Measurements from ENCODE around the gene WNT7B. TPM values are rescaled to one million over a fixed set of nuclear protein-coding genes. Genes with fewer than 3 reads are reported as not detected.

The WNT7B gene
- total RNA-seq, 1 experiment from 2014 or later, result 0.57 TPM

DNA sequence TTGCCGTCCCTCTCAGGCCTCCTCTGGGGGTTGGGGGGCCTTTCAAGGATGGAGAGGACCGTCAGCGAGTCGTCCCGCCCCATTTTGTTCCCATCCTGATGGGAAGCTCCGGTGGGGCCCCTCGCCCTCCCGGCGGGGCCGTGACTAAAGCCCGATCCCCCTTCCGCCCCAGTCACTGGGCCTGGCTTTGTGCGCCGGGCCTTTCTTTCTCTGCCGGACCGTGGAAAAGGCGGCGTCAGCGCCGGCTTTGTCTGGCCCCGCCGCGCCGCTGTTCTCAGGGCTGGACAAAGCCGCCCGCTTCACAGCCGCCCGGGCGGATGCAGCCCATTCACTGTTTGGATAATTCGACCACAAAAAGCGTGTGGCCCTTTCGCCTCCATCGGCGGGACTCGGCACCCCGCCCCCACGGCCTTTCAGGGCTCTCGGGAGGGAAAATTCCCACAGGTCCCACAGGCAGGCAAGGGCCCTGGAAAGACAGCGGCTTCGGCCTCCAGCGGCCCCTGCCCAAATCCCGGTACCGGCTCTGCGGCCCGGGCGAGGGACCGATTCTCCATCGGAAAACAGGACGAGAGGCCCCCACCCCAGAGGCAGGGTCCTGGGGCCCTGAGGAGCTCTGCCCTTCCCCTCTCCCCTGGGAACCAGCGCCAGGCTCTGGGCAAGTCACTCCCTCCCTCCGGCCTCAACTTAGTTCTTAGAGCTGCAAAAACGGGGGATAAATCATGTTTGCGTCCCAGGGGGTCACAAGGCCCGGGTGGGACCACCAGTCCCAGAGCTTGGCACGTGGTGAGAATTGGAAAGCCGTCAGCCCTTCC lies 87.2 kb downstream of the WNT7B start:
- Histone ChIP-seq H3K4me1 (no peaks in the 10 kb centered on the region), H3K9me3 (no peaks in the 10 kb centered on the region), H3K36me3 (ENCODE audit: control insufficient read depth, insufficient read depth, low read length) (no peaks in the 10 kb centered on the region), H3K4me3 (ENCODE audit: low read depth, low read length) (no peak overlapping the region), H3K27me3 (replicated peaks; ENCODE audit: control insufficient read depth, insufficient read depth, low read length) (no peaks in the 10 kb centered on the region)
- intact Hi-C loops (cut with micrococcal nuclease; ENCODE audit: unreplicated experiment), result no loop called here
- no peak overlapping the region for H3K27ac Mint-ChIP-seq (ENCODE audit: unreplicated experiment)
- TF ChIP-seq, protein P1, sequence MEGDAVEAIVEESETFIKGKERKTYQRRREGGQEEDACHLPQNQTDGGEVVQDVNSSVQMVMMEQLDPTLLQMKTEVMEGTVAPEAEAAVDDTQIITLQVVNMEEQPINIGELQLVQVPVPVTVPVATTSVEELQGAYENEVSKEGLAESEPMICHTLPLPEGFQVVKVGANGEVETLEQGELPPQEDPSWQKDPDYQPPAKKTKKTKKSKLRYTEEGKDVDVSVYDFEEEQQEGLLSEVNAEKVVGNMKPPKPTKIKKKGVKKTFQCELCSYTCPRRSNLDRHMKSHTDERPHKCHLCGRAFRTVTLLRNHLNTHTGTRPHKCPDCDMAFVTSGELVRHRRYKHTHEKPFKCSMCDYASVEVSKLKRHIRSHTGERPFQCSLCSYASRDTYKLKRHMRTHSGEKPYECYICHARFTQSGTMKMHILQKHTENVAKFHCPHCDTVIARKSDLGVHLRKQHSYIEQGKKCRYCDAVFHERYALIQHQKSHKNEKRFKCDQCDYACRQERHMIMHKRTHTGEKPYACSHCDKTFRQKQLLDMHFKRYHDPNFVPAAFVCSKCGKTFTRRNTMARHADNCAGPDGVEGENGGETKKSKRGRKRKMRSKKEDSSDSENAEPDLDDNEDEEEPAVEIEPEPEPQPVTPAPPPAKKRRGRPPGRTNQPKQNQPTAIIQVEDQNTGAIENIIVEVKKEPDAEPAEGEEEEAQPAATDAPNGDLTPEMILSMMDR (IDR thresholded peaks at IDR 0.05; ENCODE audit: insufficient read depth in 1 of 2, low read depth in 1 of 2, low read length in 1 of 2, severe bottlenecking in 1 of 2, unreplicated experiment in 1 of 2), result no peak
- BruUV-seq (replicated peaks), result no TSS peak
- H3K4me1 Mint-ChIP-seq (ENCODE audit: low read depth, unreplicated experiment), result no peaks in the 10 kb centered on the region
- H3K9me3 Mint-ChIP-seq (ENCODE audit: unreplicated experiment), result no peaks in the 10 kb centered on the region
- H3K27me3 Mint-ChIP-seq (ENCODE audit: insufficient read depth, unreplicated experiment), result no peaks in the 10 kb centered on the region
- H3K36me3 Mint-ChIP-seq (ENCODE audit: insufficient read depth, unreplicated experiment), result no peaks in the 10 kb centered on the region
- no peak overlapping the region for H3K4me3 Mint-ChIP-seq (ENCODE audit: unreplicated experiment)
- ChIA-PET POLR2A (no interaction called here), CTCF (no interaction called here)
- peak in 1 of 2 experiments; percentile 22 for DNase-seq

DNA sequence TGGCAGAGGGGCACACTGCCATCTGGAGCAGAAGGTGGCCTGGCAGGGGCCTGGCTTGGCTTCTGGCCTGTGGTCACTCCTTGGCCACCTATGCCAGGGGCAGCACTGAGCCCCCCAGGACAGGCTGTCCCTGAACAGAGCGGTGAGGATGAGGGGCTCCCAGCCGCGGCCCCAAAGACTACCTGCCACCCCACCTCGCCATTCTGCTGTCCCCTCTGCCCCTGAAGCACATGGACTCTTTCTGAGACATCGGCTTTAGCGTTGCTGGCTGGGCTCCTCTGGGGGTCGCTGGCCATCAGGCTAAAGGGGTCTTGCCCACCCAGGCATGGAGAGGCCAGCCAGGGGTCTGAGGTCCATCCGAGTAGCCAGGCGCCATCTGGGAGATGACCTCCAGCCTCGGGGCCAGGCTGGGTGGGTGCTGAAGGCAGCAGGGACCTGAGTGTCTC lies 87.8 kb downstream of the WNT7B start:
- H3K27ac Mint-ChIP-seq (ENCODE audit: unreplicated experiment), result no peak overlapping the region
- no TSS peak for BruUV-seq (replicated peaks)
- ChIA-PET POLR2A (no interaction called here), CTCF (no interaction called here)
- H3K4me1 Mint-ChIP-seq (ENCODE audit: low read depth, unreplicated experiment), result no peaks in the 10 kb centered on the region
- H3K9me3 ChIP-seq, result no peaks in the 10 kb centered on the region
- no peaks in the 10 kb centered on the region for H3K27me3 ChIP-seq (replicated peaks; ENCODE audit: control insufficient read depth, insufficient read depth, low read length)
- no peaks in the 10 kb centered on the region for H3K36me3 ChIP-seq (ENCODE audit: control insufficient read depth, insufficient read depth, low read length)
- H3K27me3 Mint-ChIP-seq (ENCODE audit: insufficient read depth, unreplicated experiment), result no peaks in the 10 kb centered on the region
- H3K9me3 Mint-ChIP-seq (ENCODE audit: unreplicated experiment), result no peaks in the 10 kb centered on the region
- no peaks in the 10 kb centered on the region for H3K4me1 ChIP-seq
- H3K4me3 Mint-ChIP-seq (ENCODE audit: unreplicated experiment), result no peak overlapping the region
- TF ChIP-seq, protein P1 (IDR thresholded peaks at IDR 0.05; ENCODE audit: insufficient read depth in 1 of 2, low read depth in 1 of 2, low read length in 1 of 2, severe bottlenecking in 1 of 2, unreplicated experiment in 1 of 2), result no peak
- DNase-seq, result peak in 1 of 2 experiments; percentile 17
- intact Hi-C loops (cut with micrococcal nuclease; ENCODE audit: unreplicated experiment), result no loop called here
- H3K4me3 ChIP-seq (ENCODE audit: low read depth, low read length), result no peak overlapping the region
- no peaks in the 10 kb centered on the region for H3K36me3 Mint-ChIP-seq (ENCODE audit: insufficient read depth, unreplicated experiment)

DNA sequence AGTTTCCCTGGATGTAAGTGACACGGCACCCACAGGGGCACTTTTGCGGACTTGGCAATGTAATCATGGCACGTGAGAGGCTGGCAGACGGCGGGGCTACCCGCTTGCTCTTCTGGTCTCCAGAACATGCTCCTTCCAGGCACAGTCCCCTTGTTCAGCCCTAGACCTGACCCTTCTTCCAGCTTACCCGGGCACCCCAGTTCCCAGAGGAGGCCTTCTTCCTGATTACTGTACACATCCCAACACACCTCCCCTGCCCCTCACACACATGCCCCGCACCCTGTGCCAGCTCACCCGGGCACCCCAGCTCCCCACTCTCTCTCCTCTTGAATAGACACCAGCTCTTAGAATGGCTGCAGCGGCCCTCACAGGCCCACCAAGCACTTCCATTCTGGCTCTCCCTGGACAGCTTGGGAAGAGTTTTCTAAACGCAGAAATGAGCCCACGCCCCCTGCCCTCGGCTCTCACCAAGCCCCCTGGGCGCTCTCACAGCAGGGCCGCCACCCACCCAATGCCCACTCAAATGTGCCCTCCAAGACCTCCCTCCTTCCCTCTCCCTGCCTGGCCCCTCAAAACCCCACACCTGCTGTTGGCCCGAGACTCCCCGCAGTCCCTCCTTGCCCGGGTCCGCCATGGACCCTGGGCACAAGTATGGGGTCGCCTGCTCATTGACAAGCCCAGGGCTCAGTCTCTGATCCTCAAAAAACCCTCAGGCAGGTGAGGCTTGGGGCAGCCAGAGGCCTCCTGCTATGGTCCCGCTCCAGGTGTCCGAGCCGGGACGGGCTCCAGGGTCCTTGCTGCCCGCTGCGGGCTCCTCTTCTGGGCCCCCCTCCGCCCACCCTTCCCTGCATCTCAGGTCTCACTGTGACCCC lies 88.5 kb downstream of the WNT7B start:
- BruUV-seq (replicated peaks), result no TSS peak
- no peaks in the 10 kb centered on the region for H3K27me3 ChIP-seq (replicated peaks; ENCODE audit: control insufficient read depth, insufficient read depth, low read length)
- H3K36me3 ChIP-seq (ENCODE audit: control insufficient read depth, insufficient read depth, low read length), result no peaks in the 10 kb centered on the region
- no peaks in the 10 kb centered on the region for H3K4me1 Mint-ChIP-seq (ENCODE audit: low read depth, unreplicated experiment)
- DNase-seq, result peak in 1 of 2 experiments; percentile 26
- H3K27ac Mint-ChIP-seq (ENCODE audit: unreplicated experiment), result no peak overlapping the region
- no peaks in the 10 kb centered on the region for H3K4me1 ChIP-seq
- H3K9me3 ChIP-seq, result no peaks in the 10 kb centered on the region
- H3K9me3 Mint-ChIP-seq (ENCODE audit: unreplicated experiment), result no peaks in the 10 kb centered on the region
- H3K4me3 Mint-ChIP-seq (ENCODE audit: unreplicated experiment), result no peak overlapping the region
- POLR2A ChIA-PET, result no interaction called here
- H3K4me3 ChIP-seq (ENCODE audit: low read depth, low read length), result no peak overlapping the region
- intact Hi-C loops (cut with micrococcal nuclease; ENCODE audit: unreplicated experiment), result no loop called here
- TF ChIP-seq, protein P1 (IDR thresholded peaks at IDR 0.05; ENCODE audit: insufficient read depth in 1 of 2, low read depth in 1 of 2, low read length in 1 of 2, severe bottlenecking in 1 of 2, unreplicated experiment in 1 of 2), result no peak
- no peaks in the 10 kb centered on the region for H3K27me3 Mint-ChIP-seq (ENCODE audit: insufficient read depth, unreplicated experiment)
- no peaks in the 10 kb centered on the region for H3K36me3 Mint-ChIP-seq (ENCODE audit: insufficient read depth, unreplicated experiment)
- CTCF ChIA-PET, result no interaction called here

All from Caco-2 (cell line).